ENCODE results near the gene AGRP.
A peak's percentile ranks its signal among the peaks of the same experiment; 100 is the strongest.

AGRP gene

DNA sequence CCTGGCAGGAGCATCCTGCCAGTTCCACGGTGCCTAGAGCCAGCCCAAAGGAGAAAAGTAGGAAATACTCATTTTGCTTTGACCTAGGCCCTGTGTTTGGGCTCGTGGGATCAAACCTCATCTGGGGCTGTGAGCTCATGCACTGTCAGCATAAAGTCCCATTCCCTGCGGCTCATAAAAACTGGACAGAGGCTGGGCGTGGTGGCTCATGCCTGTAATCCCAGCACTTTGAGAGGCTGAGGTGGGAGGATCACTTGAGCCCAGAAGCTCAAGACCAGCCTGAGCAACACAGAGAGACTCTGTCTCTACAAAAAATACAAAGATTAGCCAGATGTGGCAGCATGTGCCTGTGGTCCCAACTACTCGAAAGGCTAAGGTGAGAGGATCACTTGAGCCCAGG lies 20.3 kb downstream of the AGRP start:
- no peak for DNase-seq

DNA sequence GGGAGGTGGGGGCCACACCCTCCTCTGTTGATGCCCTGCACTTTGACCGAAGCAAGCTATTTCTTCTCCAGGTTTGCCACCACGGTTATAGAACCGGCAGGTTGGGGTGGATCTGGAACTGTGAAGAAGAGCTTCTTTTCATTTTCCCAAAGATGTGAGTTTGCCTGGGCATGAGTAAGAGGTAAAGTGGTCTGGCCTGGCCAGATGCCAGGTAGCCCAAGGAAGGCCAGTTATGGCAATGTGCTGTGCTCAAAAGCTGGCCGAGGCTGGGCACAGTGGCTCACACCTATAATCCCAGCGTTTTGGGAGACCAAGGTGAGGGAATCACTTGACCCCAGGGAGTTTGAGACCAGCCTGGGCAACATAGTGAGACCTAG lies 21.1 kb downstream of the AGRP start:
- no peak for DNase-seq

DNA sequence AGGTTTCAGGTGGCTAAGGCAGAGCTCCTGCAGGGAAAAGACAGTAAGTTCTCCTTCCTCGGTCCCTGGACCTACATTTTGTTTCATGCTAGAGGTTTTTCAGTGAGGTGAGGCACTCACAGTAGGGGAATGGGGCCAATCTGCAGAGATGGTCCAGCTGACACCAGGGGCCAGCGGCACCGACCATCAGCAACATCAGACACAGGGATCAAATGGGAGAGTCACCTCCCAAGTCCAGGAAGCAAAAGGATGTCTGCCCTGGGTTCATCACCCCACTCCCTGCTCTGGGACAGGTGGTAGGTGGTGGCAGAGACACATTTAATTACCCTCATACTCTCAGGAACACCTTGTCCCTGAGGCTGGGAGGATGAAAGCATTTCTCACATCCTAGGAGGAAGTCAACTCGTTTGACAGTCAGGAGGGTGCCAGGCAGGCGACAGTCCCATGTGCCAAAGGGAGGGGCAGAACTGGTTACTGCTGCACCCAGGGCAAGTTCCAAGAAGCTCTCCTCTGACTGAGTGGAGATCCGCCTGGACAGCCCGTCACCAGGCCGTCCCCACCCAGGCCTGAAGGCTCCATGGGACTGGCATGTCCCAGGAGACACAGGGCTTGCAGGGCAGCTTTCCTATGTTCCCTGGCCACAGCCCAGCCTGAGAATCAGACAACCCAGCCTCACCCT lies 21.6 kb downstream of the AGRP start:
- no peak for DNase-seq

DNA sequence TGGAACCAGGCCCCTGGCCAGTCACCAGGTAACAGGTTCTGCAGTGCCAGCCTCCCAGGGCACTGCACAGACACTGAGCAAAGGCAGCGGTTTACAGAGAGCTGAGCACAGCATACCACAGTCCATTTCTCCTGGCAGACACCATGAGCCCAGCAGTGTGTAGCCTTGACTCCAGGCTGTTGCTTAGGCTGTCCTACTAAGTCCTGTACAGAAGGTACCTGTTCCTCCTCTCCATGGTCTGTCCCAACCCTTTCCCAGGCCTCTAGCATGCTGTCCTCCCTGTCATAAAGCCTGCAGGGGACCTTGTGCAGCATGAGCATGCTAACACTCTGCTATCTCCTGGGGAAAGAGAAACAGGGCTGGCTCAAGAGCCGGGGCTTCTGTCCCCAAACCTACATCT lies 22.4 kb downstream of the AGRP start:
- no peak for DNase-seq

DNA sequence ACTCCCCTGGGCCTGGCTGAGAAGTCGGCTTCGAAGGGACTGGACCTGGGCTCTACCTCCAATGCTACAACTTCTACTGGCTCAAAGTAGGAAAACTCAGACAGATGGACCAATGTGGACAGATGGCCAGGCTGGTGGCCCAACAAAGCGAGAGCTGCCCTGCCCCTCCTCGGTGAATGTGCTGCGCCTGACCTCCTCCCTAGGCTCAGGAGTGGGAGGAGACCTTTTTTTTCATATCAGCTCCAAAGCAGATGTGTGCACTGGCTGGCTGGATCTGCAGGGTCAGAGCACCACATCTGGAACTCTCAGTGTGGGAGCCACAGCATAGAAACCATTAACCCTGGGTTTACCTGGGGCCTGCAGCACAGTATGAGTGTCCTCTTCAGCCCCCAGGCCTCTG lies 23.2 kb downstream of the AGRP start:
- DNase-seq, result no peak

DNA sequence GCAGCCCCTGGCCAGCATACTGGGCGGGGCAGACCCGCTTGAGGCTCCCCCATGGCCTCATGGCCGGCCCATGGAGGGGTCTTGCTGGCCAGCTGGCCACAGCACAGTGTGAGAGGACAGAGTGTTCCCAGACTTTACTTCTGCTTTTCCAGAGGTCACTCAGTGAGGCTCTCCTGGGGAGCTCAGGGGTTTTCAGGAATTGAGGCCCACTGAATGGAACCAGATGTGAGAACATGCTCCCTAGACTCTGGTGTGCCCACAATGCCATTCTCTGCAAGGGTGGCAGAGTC lies 23.5 kb downstream of the AGRP start:
- no peak for DNase-seq

DNA sequence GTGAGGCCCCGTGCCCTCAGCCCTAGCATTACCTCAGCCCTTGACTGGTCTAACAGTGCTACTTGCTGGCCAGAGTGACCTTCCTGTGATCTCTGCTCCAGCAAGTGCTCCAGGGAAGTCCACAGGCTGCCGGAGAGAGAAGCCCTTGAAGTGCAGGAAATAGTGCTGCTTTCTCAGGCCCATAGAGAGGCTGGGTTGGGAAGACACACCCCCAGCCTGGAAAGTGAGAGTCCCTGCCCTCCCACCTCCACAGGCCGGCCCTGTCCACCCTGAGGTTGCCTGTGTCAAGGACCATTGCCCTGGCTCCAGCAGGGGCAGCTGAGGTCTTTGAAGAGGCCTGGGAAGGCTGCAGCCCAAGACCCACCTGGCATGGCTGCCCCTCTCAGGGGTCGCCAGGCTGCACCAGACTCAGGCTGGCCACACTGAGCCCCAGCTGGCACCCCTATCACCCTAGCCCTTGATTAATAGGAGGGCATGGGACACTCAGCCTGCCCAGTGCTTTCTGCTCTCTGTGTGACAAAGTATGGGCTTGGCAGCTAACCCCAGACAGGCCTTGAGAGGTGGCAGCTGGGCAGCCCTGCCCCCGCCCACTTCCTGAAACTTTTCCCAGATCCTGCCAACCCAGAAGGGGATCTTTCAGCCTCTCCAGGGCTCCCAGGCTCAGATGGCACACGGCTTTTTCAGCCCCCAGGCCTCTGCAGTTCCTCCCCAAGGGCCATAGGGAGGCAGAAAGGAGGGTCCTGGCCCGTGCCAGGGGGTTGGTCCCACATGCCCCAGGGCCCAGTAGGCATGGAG lies 24.1 kb downstream of the AGRP start:
- DNase-seq, result no peak

DNA sequence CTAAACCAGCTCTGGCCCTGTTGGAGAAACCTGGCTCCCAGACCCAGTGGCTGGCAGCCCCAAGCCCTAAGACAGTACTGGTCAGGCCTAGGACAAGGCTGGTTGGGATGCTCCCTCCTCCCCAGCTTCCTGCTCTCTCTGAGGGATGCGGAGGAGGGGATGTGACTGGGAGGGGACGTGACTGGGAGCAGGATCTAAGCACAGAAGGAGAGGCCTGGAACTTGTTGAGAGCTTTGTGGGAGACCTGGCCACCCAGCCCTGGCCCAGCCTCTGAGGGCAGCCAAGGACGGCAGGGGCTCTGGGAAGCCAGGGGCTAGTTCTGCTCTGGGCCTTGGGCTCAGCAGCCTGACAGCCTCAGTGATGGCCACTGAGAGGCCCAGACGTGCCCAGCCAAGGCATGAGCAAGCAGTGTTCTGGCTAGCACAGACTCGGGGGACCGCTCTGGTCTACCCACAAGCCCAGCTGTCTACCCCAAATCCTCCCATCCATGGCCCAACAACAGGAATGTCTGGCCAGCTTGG lies 25.2 kb downstream of the AGRP start:
- no peak for DNase-seq

DNA sequence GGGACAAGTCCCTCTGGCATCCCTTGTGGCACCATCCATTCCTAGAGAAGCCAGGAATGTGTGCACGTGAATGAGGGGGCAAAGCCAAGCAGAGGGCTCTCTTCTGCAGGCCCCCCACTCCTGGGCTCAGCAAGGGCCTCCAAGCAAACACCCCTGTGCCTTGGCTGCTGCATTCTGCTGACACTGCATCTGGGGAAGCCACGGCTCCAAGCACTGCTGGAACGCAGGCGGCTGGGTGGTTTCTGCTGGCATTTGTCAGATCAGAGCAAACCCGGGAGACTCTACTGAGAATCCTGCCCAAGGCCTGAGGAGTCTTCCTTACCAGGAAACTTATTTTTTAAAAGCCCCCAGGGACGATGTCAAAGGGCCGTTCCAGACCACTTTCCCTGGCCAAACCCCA lies 25.7 kb downstream of the AGRP start:
- no peak for DNase-seq

DNA sequence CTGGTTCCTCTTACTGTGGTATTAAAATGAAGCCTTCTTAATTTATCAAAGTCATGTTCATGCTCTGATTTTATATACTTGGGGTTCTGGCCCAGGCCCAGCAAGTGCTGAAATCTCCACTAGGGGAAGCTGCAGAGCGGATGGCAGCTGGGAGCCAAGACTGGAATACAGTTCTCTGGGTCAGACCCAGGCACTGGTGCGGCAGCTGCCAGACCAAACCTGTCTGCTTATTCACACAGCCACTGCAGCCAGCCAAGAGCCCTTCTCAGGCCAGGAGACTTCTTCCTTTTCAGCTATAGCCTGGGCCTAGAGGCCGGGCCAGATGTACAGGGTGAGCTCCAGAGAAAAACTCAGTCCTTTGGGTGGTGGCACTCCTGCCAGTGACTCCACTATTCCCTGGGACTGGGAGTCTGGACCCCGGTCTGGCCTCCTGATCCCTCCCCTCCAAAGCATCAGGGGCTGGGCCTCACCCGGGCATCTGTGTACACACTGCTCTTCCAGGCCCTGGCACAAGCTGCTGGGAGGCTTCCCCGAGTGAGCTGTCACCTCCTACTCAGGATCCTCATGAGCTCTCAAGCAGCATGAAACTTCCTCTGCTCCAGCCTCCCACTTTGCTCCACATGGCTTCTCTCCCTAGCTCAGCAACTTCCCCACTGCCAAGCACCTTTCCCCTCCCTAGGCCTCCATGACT lies 26.8 kb downstream of the AGRP start:
- no peak for DNase-seq

DNA sequence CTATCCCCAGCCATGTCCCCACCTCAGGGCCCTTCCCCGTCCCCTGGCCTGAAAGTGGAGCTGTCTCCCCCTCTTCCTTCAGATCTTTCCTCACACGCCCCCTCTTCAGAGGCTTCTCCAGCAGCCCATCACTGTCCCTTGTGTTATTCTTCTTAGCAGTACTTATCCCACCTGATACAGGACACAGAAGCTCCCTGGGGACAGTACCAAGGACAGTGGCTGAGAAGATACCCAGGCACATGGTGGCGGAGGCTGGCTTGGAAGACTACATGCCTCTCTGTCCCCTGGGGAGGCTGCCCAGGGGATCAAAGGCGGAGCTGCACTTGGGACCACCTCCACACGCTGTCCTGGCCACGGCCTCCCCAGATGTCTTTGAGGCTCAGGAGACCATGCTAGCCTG lies 28.5 kb downstream of the AGRP start:
- no peak for DNase-seq

DNA sequence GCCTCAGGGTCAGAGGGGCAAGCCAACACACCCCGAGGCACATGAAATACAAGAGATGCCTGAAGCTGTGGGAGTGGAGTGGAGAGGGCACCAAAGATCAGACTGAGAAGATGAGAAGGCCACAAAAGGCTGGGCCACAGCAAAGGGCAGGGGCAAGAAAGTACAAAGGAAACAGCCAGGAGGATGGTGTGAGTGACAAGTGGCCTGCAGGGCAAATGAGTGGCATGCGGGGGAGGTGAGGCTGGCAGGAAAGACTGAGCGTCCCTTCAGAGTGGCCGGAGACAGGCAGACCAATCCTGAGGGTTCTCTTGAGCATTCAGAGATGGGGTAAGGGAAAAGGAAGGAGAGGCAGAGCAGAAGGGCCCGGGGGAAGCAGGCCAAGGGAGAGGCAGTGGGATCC lies 29.2 kb downstream of the AGRP start:
- DNase-seq, result no peak

DNA sequence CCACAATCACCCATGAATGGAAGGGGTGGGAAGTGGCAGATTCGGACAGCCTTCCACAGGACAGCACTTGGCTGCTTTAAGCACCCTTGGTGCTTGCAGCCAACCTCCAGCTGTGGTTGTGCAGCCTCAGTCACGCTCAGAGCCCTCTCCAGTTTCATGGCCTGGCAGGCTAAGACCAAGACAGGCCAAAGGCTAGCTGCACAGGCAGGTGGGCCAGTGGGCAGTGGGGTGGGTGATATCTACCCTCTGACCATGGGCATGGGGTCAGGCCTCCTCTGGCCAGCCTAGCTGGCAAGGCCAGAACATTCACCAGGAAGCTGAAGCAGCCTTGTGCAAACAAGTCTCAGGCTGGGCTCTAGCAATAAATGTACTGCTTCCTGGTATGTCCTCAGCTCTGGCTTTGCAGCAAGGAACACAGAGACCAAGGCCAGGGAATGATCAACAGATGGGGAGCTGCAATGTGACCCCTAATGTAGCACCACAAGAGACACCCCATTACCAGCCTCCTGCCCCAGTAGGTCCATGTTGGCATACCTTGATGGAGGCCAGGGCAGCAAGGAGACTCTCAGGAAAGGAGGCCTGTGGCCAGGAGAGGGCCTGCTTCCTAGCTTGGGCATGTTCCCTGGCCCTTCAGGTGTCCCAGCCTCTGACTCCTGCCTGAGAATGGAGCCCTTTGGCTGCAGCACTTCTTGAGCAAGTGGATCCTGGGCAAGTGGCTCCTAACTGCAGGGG lies 31.5 kb downstream of the AGRP start:
- DNase-seq, result no peak

DNA sequence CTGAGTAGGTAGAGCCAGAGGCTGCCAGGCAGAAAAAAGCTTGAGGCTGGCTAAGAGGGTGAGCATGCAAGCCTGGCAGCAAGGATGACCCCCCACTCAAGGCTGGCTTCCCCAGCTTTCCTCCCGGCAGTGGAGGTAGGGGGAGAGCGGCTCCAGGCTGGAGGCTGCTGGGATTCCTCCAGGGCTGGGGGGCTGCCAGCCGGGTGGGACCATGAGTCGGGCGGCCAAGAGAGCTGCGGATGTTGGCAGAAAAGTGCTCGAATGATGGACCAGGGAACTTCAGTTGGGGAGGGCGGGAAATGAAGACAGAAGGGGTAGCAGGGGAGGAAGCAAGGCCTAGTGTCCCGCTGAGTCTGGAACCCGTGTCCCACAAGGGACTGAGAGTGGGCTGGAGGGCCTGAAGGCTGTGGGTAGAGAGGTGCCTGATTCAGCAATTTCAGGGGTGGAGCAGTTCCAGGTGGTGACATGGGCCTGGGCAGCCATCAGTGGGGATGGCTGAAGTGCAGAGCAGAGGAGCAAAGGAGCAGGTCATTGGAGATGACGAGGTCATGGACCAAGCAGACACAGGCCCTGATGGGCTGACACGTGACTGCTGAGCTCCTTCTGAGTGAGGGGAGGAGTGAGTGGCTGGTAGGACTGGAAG lies 32.2 kb downstream of the AGRP start:
- DNase-seq, result no peak

DNA sequence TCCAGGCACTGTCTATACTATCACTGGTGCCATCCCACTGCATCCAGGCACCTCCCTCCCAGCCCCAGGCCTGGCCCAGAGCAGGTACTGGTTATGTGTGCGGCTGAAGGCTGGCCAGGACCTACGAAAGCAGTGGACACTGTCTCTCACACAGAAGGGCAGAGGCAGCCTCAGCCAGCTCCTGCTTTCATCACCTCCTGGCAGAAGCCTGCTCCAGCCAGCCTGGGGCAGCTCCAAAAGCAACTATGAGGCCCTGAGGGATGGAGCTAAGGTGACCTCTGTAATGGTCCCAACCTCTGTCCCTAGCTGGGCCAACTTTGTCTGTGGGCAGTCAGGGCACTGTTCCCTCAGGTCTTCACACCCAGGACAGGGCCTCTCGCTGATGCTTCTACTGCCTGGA lies 33.6 kb downstream of the AGRP start:
- no peak for DNase-seq

DNA sequence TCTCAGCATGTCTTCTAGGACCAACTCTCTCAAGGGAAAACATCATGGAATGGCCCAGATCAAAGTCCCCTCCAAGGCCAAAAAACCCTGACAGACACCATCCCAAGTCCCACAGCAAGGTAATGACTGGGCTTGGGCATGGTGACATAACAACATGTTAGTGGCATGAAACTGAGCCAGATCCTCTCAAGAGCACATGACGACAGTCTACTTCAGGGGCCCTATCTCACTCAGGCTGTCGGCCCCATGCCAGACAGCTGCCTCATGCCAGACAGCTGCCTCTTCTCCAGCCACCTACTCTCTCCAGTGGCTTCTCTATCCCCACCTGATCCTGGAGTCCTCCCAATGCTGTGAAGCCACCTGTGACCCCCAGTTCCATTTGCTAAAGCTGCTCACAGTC lies 34.0 kb downstream of the AGRP start:
- no peak for DNase-seq

DNA sequence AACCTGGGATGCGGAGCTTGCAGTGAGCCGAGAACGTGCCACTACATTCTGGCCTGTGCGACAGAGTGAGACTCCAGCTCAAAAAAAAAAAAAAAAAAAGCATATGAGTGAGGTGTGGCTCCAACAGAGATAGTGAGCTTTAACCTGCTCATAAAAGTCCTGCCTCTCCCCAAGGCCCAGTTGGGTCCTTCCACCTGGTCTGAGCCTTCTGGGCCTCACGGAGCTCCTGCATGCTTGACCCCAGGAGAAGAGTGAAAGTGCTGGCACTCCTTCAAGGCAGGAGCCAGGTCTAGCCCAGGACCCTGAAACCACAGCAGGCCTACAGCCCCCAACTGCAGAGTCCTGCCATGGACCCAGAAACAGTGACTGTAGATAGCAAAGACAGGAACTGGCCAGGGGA lies 34.8 kb downstream of the AGRP start:
- DNase-seq, result no peak

DNA sequence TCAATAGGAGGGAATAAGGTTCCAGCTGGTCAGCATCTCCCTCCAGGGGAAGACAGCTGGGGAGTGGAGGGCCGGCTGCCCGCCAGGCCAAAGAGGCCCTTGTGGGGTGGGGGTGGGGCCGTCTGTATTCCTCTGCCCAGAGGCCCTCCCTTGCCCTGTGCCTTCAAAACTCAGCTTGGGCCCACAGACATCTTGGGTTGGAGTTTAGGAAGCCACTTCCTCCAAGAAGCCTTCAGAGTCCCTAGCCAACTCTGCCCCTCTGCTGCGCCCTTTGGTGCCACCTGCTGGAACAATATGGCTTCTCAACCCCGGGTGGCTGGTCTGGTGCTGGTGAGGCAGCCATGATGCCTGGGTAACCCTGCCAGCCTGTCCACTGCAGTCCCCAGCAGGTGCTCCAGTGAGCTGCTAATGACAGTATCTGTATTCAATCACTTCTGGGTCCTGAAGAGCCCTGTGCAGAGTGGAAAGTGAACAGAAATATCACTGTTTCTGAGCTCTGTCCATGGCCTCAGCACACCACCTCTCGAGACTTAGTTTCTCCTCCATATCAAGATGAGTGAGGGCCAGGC lies 35.8 kb downstream of the AGRP start:
- DNase-seq, result peak; percentile 83 to 86

DNA sequence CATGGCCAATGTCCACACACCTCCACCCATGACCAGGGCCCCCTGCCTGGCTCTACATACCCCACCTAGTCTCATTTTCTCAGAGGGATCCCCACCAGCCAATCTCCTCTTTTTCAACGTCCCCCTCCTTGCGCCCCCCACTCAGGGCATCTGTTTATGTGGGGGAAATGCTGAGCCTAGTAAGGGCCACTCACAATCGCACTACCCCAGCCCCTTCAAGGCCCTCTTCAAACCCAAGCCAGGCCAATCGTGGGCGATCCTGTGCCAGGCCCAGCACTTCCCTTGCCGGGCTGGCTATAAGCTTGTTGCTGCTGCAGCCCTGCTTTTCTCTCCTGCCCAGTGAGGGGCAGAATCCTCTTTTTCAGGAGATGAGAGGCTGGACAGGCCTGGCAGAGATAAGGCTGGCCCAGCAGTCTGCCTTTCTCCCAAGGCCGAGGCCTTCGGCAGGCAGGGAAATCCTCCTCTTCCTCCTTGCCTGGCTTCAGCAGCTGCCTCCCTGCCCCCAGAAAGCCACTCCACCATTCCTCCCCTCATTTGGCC lies 36.3 kb downstream of the AGRP start:
- no peak for DNase-seq

DNA sequence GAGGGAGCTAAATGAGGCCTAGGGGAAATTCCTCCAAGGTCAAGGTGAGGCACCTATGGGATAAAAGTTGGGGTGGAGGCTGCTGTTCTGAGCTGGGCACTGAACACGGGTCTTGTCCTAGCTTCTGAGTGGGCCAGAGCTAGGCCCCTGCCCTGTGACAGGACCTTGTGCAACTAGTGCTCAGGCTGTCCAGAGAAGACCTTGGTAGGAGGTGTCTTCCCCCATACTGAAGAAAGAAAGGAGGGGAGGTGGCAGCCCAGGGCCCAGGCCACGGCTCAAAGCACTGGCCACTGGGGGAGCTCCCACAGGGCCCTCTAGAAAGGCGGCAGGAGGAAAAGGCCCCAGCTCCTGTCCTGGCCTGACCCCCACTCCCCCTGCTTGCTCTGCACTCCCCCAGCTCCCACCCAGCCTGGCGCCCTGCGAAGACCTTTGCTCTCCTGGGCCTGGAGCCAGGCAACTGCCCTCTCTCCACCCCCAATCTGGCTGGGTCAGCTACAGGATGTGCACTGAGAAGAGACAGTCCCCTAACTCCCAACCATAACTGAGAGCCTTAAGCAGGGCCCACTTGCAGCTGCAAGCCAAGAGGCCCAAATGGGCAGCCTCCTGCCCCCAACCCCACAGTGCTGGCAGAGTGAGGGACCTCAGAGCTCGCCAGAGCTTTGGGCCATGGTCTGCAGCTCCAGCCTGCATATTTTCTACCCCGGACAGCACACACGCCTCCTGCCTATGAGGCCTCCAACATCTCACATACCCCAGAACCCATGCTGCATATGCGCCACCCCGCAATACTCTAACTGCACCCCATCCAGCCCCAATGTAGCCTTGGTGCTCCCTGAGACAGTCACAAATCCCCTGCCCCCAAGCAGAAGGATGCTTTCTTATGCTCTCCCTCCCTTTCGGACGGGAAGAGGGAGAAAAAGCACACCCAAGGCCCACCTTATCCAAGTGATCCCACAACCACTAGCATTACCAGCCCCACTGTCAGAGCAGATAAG lies 37.1 kb downstream of the AGRP start:
- DNase-seq, result no peak

DNA sequence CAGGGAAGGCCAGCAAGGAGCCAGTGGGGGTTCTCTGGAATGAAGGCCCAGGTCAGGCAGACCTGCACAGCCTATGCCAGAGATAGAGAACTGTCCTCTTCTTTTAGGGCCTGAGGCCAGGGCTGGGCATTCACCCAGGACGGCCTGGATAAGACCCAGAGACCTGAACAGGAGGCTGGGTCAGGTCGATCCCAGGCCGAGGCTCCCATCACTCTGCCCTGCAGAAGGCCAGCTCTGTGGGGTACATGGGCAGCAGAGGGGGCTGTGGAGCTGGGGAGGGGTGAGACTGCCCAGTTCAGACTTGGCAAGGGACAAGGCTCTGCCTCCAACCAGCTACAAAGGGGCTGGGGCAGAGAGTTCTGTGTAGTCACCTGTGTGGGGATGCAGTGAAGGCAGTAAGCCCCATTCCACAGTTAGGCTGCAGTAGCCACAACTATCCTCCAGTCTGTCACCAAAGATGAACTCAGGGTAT lies 37.9 kb downstream of the AGRP start:
- no peak for DNase-seq

All from activated CD4-positive, alpha-beta T cell treated with anti-CD3 and anti-CD28 coated beads, Interleukin-2, amount 50 U/mL, for 48 hours (primary cell).